Nephron progenitor cell (in vitro differentiated cells): Measurements from ENCODE around the gene HEATR5A.

ENCODE experiments used
- DNase-seq: peaks from one replicate; pipeline ENCODE4 v3.0.0; 2021
- H3K27ac Mint-ChIP-seq: 2 replicates; pipeline ENCODE4 v1.8.0; 2021; ENCODE audit warnings: mild to moderate bottlenecking, moderate library complexity, mixed read lengths
- H3K27me3 Mint-ChIP-seq: 2 replicates; pipeline ENCODE4 v1.8.0; 2021; ENCODE audit warnings: mild to moderate bottlenecking, low read depth, mixed read lengths; ENCODE audit not compliant: poor library complexity
- H3K36me3 Mint-ChIP-seq: 2 replicates; pipeline ENCODE4 v1.8.0; 2021; ENCODE audit warnings: low read depth, mixed read lengths
- H3K4me1 Mint-ChIP-seq: 2 replicates; pipeline ENCODE4 v1.8.0; 2021; ENCODE audit warnings: mixed read lengths
- H3K4me3 Mint-ChIP-seq: 2 replicates; pipeline ENCODE4 v1.8.0; 2021; ENCODE audit warnings: mild to moderate bottlenecking, moderate library complexity, mixed read lengths
- H3K9me3 Mint-ChIP-seq: 2 replicates; pipeline ENCODE4 v1.8.0; 2021; ENCODE audit warnings: mild to moderate bottlenecking, moderate library complexity, mixed read lengths
- TF ChIP-seq, protein P1 (sequence below): fragments of 200-600 bp; sonication (generic); IDR thresholded peaks from 2 replicates; pipeline ENCODE4 v1.5.0; 2021; ENCODE audit warnings: antibody characterized with exemption

The HEATR5A gene

DNA sequence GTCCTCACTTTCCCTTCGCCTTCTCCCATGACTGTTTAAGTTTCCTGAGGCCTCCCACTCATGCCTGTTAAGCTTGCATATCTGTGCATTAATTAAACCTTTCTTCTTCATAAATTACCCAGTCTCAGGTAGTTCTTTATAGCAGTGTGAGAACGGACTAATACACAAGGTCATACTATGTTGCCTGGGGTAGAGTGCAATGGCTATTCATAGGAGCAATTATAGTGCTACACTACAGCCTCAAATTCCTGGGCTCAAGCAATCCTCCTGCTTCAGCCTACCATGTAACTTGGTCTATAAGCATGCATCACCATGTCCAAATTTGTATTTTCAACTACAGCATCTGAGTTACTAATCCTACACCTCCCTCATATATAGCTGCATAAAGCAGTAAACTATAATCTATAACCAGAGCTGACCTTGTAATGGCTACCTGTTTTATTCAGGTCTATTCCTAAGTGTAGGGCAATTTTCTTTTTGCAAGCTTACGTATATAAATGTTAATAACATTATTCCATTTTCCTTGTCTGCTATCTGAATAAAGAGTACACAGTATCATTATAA is 18.9 kb downstream of the HEATR5A start:
- Mint-ChIP-seq H3K4me3 (no peak overlapping the region), H3K27me3 (peaks cover under 1% of the 10 kb centered on the region), H3K27ac (peak overlapping the region; percentile 80), H3K9me3 (no peaks in the 10 kb centered on the region), H3K36me3 (peaks cover 21% of the 10 kb centered on the region), H3K4me1 (peaks cover 5% of the 10 kb centered on the region)
- TF ChIP-seq, protein P1, sequence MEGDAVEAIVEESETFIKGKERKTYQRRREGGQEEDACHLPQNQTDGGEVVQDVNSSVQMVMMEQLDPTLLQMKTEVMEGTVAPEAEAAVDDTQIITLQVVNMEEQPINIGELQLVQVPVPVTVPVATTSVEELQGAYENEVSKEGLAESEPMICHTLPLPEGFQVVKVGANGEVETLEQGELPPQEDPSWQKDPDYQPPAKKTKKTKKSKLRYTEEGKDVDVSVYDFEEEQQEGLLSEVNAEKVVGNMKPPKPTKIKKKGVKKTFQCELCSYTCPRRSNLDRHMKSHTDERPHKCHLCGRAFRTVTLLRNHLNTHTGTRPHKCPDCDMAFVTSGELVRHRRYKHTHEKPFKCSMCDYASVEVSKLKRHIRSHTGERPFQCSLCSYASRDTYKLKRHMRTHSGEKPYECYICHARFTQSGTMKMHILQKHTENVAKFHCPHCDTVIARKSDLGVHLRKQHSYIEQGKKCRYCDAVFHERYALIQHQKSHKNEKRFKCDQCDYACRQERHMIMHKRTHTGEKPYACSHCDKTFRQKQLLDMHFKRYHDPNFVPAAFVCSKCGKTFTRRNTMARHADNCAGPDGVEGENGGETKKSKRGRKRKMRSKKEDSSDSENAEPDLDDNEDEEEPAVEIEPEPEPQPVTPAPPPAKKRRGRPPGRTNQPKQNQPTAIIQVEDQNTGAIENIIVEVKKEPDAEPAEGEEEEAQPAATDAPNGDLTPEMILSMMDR: no peak
- no peak for DNase-seq

DNA sequence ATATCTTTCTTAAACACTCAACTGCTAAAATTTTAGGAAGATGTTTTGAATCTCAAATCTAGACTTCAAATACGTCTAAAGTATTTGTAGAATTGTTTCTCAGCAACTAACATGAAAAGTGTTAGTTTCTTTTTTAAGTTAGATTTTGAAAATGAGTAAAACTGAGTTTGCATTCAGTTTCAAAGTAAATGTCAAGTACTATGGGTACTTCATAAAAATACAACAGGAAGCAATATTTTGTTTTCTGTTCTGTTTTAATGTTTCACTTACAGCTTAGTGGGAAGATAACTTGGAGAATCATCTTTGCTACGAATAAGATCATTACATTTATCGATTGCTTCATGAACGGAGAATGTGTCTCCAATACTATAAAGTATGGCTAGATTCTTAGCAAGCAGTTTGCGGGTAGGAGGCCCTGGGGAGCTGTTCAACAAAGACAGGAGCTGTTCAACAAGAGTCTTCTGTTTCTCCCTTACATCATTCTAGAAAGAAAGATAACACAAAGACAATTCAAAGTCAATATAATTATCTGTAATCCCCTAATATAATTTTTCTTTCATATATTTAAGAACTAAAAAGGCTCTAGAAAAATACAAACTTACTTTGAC is 20.2 kb downstream of the HEATR5A start:
- Mint-ChIP-seq H3K27me3 (peaks cover 3% of the 10 kb centered on the region), H3K27ac (no peak overlapping the region), H3K9me3 (no peaks in the 10 kb centered on the region), H3K4me1 (peaks cover 5% of the 10 kb centered on the region), H3K36me3 (peaks cover 27% of the 10 kb centered on the region), H3K4me3 (no peak overlapping the region)
- TF ChIP-seq, protein P1: no peak
- DNase-seq: no peak

DNA sequence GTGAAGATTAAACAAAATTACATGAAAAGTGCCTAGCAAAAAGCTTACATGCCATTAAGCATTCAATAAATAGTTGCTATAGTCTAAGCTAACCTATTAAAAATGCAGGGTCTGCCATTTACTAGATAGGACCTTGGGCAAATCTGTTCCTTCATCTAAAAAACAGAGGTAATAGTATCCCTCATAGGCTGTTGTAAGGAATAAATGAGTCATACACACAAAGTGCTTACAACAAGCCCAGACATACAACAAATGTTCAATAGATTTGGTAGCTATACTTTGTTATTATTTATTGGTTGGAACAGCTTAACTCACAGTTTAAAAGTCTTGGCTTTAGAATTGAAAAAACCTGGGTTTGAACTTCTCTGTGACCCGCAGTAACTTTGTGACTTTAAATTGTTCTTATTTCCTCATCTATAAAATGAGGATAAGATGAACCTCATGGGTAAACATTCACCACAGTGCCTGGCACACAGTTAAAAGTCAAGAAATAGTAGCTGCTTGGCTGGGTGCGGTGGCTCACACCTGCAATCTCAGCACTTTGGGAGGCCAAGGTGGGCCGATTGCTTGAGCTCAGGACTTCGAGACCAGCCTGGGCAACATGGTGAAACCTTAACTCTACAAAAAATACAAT is 24.7 kb downstream of the HEATR5A start:
- no peak overlapping the region for H3K27ac Mint-ChIP-seq

DNA sequence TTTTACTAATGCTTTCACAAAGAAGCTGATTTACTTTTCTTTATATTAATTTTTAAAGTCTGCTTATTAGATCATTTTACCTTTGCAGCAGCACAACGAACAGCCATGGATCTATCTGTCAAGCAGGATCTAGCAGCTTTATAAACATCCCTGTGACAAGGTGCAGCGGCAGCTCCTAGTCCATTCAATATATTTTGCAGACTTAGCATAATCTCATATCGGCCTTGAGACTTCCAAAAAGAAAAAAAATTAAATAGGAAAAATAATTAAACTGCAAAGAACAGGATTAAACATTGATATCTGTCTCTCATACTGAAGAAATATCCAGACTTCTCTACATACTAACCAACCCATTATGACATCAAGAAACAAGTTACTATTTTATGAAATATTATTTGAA is 25.2 kb downstream of the HEATR5A start:
- H3K36me3 Mint-ChIP-seq: peaks cover 25% of the 10 kb centered on the region
- no peaks in the 10 kb centered on the region for H3K9me3 Mint-ChIP-seq

More for the DNA sequence above, 24.7 kb downstream of the HEATR5A start:
- Mint-ChIP-seq H3K9me3 (no peaks in the 10 kb centered on the region), H3K36me3 (peaks cover 27% of the 10 kb centered on the region), H3K4me3 (no peak overlapping the region), H3K27me3 (peaks cover 3% of the 10 kb centered on the region), H3K4me1 (no peaks in the 10 kb centered on the region)
- TF ChIP-seq, protein P1: no peak
- DNase-seq: no peak

DNA sequence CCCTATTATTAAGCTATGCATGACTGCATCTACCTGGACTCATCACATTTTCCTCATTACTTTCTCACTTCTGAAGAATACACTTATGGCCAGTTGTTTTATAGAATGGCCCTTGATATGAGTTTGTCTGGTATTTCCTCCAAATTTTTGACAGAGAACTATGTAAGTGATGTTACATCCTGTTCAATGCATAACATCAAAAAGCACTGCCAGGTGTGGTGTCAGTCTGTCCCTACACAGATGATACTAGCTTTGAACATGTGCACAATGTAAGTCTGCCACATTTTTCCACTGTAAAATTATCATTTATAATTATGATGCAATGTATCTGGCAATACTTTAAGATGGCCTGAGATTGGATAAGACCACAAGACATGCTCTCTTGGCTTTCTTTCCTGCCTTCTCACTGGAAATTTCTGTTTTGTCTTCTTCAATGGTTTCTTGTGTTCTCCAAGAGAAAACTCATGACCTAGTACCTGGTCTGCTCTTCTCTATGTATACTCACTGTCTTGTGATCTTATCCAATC is 28.3 kb downstream of the HEATR5A start:
- TF ChIP-seq, protein P1: no peak
- Mint-ChIP-seq H3K4me3 (no peak overlapping the region), H3K4me1 (no peaks in the 10 kb centered on the region)

More for the DNA sequence above, 25.2 kb downstream of the HEATR5A start:
- Mint-ChIP-seq H3K4me1 (no peaks in the 10 kb centered on the region), H3K27ac (no peak overlapping the region), H3K4me3 (no peak overlapping the region), H3K27me3 (peaks cover 3% of the 10 kb centered on the region)
- TF ChIP-seq, protein P1: no peak
- DNase-seq: no peak

More for the DNA sequence above, 28.3 kb downstream of the HEATR5A start:
- Mint-ChIP-seq H3K9me3 (no peaks in the 10 kb centered on the region), H3K36me3 (peaks cover 22% of the 10 kb centered on the region), H3K27ac (no peak overlapping the region), H3K27me3 (peaks cover 3% of the 10 kb centered on the region)
- DNase-seq: no peak
